Heart right ventricle (tissue), 16 donors: ENCODE measurements around the gene BPIFB6. TPM values are rescaled to one million over a fixed set of nuclear protein-coding genes. Genes with fewer than 3 reads are reported as not detected.

Experiments
- ATAC-seq, 8 donors: fragments of 200-7000 bp; cut with Tn5 transposase; one replicate each; pipeline ENCODE4 v1.9.1; 2020; ENCODE audit warnings: mild to moderate bottlenecking in 8 of 8, moderate library complexity in 8 of 8, moderate number of reproducible peaks in 1 of 8
- DNase-seq, 2 donors: peaks; one replicate each; pipeline ENCODE4 v3.0.0-alpha.2; 2020
- H3K27ac ChIP-seq, 10 donors: fragments of 200-600 bp; sonication (generic) in 2 of 10; one replicate each; pipeline versions ENCODE4 v1.5.0 to v1.8.0; 2020 to 2022; ENCODE audit warnings: mild to moderate bottlenecking in 3 of 10
- H3K27me3 ChIP-seq, 7 donors: fragments of 200-600 bp; one replicate each; pipeline ENCODE4 v1.8.0; 2021 to 2022; ENCODE audit warnings: mild to moderate bottlenecking in 2 of 7
- H3K36me3 ChIP-seq, 9 donors: fragments of 200-600 bp; sonication (generic) in 1 of 9; one replicate each; pipeline versions ENCODE4 v1.5.0 to v1.8.0; 2020 to 2022; ENCODE audit warnings: mild to moderate bottlenecking in 2 of 9
- H3K4me1 ChIP-seq, 9 donors: fragments of 200-600 bp; sonication (generic) in 1 of 9; one replicate each; pipeline versions ENCODE4 v1.5.0 to v1.8.0; 2020 to 2022; ENCODE audit warnings: mild to moderate bottlenecking in 4 of 9
- H3K4me3 ChIP-seq, 10 donors: fragments of 200-600 bp; sonication (generic) in 2 of 10; one replicate each; pipeline versions ENCODE4 v1.5.0 to v1.8.0; 2020 to 2022; ENCODE audit warnings: mild to moderate bottlenecking in 7 of 10, moderate library complexity in 2 of 10
- H3K9me3 ChIP-seq, 11 donors: fragments of 200-600 bp in 10 of 11; sonication (generic) in 2 of 11; one replicate each; pipeline versions ENCODE4 v1.5.0 to v1.8.0; 2013 to 2022; ENCODE audit warnings: mild to moderate bottlenecking in 2 of 11, control low read depth in 1 of 11, moderate library complexity in 1 of 11
- CTCF ChIP-seq, 9 donors: fragments of 200-600 bp; sonication (generic) in 2 of 9; IDR thresholded peaks; one replicate each; pipeline versions ENCODE4 v1.5.0 to v1.8.0; 2021 to 2022; ENCODE audit warnings: antibody characterized with exemption in 9 of 9, mild to moderate bottlenecking in 5 of 9, moderate library complexity in 1 of 9
- WGBS, 2 donors: extraction: QIAGEN DNeasy Blood & Tissue Kit; methylation state at CpG; one replicate each; pipeline ENCODE4 v1.1.7; 2013; ENCODE audit warnings: inconsistent platforms in 1 of 2; 5-methylcytosine and 5-hydroxymethylcytosine counted together
- intact Hi-C, 10 donors: fragments of 100-400 bp; cut with DNase I; formaldehyde crosslinking; loops; one replicate each; pipeline versions ENCODE4 v1.11.1 to v1.14.2; 2022
- polyA plus RNA-seq, 2 donors: library from polyadenylated mRNA; stranded (reverse); fragments of 200-250 nt; gene quantifications; one replicate each; pipeline ENCODE4 v1.2.3, GENCODE V29; 2013
- total RNA-seq, 10 donors: library from RNA; stranded (reverse); fragmentation: NEBNext Ultra II Directional in 3 of 10; extraction: Animal tissue kit (Norgen Biotek cat#: 25700) in 3 of 10; gene quantifications; one replicate each; pipeline versions ENCODE4 v1.2.1 to v1.2.4, GENCODE V29; 2021 to 2023
- donor health status: Arrhythmogenic right ventricular cardiomyopathy.
- donor health status: ischemic (EF 13 %, LVEDD 7.1; RV severe dilation, severe dysfunction).
- donor health status: healthy with polysubstance abuse.
- donor health status: DM: no; HTN: yes; CAD: no.
- donor health status: DM: no; HTN: no; CAD: no.
- donor health status: ischemic (EF 25% LVEDD 6.9; RV normal size, moderate dysfunction).
- donor health status: ischemic (EF 25% LVEDD 5.7; RV mildly dilated, moderate dysfunction).
- donor health status: healthy.
- donor health status: DM: yes; HTN: yes; CAD: no.
- donor health status: Ischemic cardiomyopathy.
- donor health status: ischemic (EF 35%, LVEDD 5.7; RV mildly dilated, moderate dysfunction).
- donor health status: nonischemic (EF 11% LVEDD 7.7; RV severe dilation, severe dysfunction).
- donor health status: DM: yes; HTN: yes; CAD: no.
- donor health status: PGD.
- donor health status: ischemic (EF 29% LVEDD 5.4; RV normal size, mild dysfunction).
- donor health status: nonischemic (EF 23%, LVEDD 6.1; RV moderate dilation, normal function).

Gene BPIFB6
- total and polyA plus RNA-seq, 12 donors = not detected

DNA sequence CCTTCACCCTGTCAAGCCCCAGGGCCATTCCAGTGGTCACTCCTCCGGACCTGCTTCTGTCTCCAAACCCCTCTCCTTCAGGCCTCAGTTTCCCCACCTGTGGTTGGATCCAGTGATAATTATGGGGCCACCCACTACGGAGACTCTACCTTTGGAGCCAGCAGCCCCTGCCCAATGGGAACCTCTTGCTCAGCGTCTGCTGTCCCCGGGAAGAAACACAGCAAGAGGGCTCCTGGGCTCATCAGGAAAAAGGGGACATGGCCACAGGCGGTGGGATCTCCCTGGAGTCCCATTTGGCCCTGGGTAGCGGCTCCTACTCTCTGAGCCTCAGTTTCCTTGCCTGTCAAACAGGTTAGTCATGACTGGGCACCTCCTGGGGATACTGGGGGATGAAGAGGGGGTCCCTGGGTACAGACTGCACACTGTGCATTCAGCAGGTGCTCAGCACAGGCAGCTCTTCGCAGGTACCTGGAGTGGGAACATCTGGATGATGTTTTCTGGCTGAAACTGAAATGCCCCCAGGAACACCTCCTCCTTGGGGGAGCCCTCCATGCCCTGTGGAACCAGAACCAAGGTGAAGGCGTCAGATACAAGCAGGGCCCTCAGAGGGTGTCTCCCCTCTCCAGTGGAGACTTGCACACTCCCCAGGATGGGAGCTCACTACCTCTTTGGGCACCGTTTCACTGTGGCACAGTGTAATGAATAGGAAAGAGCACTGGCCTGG is 46.7 kb upstream of the BPIFB6 start:
- intact Hi-C loops = no loop called here
- Histone ChIP-seq H3K27ac (no peak overlapping the region), H3K4me3 (no peak overlapping the region), H3K9me3 (no peaks in the 10 kb centered on the region), H3K4me1 (peaks cover 0 to 7% (median 0%) of the 10 kb centered on the region in 9 donors), H3K36me3 (no peaks in the 10 kb centered on the region), H3K27me3 (no peaks in the 10 kb centered on the region)
- TF ChIP-seq CTCF (IDR thresholded peaks at IDR 0.05) = no peak
- DNase-seq (no peak), ATAC-seq (no peak)
- WGBS, 2 donors = 84 to 89% methylated on average over 9 of the region's 9 CpGs

GRCh38 chr20:32985596-32985995 is 45.9 kb upstream of the BPIFB6 start:
- intact Hi-C loops = no loop called here
- Histone ChIP-seq H3K9me3 (no peaks in the 10 kb centered on the region), H3K27ac (no peak overlapping the region), H3K4me1 (peaks cover 0 to 7% (median 0%) of the 10 kb centered on the region in 9 donors), H3K27me3 (no peaks in the 10 kb centered on the region), H3K36me3 (no peaks in the 10 kb centered on the region), H3K4me3 (no peak overlapping the region)
- 87 to 96% methylated on average over 6 of the region's 6 CpGs for WGBS, 2 donors
- TF ChIP-seq CTCF (IDR thresholded peaks at IDR 0.05) = no peak
- DNase-seq (no peak), ATAC-seq (no peak)

DNA sequence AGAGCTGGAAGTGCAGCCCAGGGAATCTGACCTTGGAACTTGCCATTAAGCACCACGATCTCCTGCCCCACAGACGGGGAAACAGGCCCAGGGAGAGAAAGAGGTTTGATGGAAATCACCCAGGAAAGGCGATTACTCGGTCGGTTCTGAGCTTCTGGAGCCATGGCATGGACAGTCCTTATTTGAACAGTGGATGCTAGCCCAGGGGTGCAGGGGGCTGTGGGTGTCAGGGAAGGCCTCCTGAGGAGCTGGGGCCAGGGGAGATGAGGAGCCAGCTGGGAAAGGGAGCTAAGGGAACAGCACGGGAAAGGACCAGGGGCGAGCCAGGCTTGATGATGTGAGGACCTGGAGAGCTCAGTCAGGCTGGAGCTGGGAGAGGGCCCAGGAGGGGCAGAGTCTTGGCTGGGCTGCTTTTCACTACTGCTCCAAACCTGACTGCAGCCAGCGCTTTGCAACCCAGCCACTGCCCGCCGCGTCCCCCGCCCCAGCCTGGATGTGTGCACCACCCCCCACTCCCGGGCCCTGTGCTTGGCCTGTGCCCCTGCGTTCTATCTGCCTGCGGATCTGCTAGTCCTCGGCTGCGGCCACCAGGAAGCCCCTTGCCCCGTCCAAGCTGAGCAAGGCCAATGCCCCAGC is 45.0 kb upstream of the BPIFB6 start:
- DNase-seq = no peak
- Histone ChIP-seq H3K9me3 (no peaks in the 10 kb centered on the region), H3K27ac (no peak overlapping the region), H3K4me3 (no peak overlapping the region), H3K4me1 (peaks cover 0 to 7% (median 0%) of the 10 kb centered on the region in 9 donors), H3K36me3 (no peaks in the 10 kb centered on the region), H3K27me3 (no peaks in the 10 kb centered on the region)
- 76 to 78% methylated on average over 15 to 18 of the region's 18 CpGs for WGBS, 2 donors
- ATAC-seq = no peak
- no peak for TF ChIP-seq CTCF (IDR thresholded peaks at IDR 0.05)
- intact Hi-C loops = no loop called here

DNA sequence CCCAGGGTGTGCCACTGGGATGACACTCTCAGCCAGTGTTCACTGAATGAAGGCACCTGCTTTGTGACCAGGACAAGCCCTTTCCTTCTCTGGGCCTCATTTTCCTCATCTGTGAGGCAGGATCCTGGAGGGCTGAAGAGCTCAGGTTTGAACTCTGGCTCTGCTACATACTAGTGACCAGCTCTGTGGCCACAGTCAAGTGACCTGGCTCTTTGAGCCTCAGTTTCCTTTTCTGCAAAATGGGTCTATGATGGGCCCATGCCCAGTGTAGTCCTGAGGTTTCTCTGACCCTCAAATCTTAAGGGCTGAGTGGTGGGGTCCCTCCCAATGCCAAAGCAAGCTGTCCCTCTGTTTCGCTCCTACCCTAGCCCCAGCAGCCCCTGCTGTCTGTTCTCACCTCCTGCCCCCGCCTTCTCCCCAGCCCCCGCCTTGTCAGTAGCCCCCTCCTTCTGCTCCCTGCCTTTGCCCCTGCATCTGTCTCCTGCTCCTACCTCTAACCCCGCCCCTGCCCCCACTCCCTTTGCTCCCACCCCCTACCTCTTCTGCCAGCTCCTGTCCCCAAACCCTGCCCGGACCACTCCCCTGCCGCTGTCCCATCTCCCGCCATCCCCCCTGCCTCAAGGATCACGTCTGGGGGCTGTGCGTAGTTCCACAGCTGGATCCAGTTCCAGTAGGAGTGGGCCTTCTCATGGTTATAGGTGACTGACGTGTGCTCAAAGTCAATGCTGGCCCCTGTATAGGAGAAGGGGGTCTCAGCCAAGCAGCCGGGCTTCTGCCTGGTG is 44.2 kb upstream of the BPIFB6 start:
- intact Hi-C loops = no loop called here
- H3K9me3 ChIP-seq = no peaks in the 10 kb centered on the region
- peaks cover 0 to 7% (median 0%) of the 10 kb centered on the region in 9 donors for H3K4me1 ChIP-seq
- H3K27me3 ChIP-seq = no peaks in the 10 kb centered on the region
- no peak for DNase-seq
- H3K36me3 ChIP-seq = no peaks in the 10 kb centered on the region
- no peak for TF ChIP-seq CTCF (IDR thresholded peaks at IDR 0.05)
- 82% methylated on average over 10 to 11 of the region's 11 CpGs for WGBS, 2 donors
- peak overlapping the region in 1 of 10 donors; percentile 39 for H3K27ac ChIP-seq
- H3K4me3 ChIP-seq = no peak overlapping the region
- ATAC-seq = peak in 2 of 8 donors; percentile 3 to 8
